Transverse colon (tissue), 4 donors: ENCODE data around the gene PPP1R37. TPM values are rescaled to one million over a fixed set of nuclear protein-coding genes. Genes with fewer than 3 reads are reported as not detected.

Experiments
- DNase-seq: peaks from one replicate; pipeline ENCODE4 v3.0.0-alpha.2; 2019
- H3K27ac ChIP-seq, 4 donors: fragments of 200-600 bp; sonication (generic); 2 replicates each; pipeline ENCODE4 v1.5.1; 2016 to 2018; ENCODE audit warnings: inconsistent platforms in 4 of 4
- H3K27me3 ChIP-seq: fragments of 200-600 bp; sonication (generic); 2 replicates; pipeline ENCODE4 v1.5.1; 2017; ENCODE audit warnings: inconsistent platforms
- H3K36me3 ChIP-seq, 4 donors: fragments of 200-600 bp; sonication (generic); 2 replicates each; pipeline ENCODE4 v1.5.1; 2017 to 2019; ENCODE audit warnings: inconsistent platforms in 4 of 4
- H3K4me1 ChIP-seq, 4 donors: fragments of 200-600 bp; sonication (generic); 2 replicates each; pipeline ENCODE4 v1.5.1; 2017 to 2020; ENCODE audit warnings: inconsistent platforms in 4 of 4
- H3K4me3 ChIP-seq, 4 donors: fragments of 200-600 bp; sonication (generic); 1 replicate in 1 of 4; 2 replicates in 3 of 4; pipeline versions ENCODE4 v1.5.1 to v1.6.1; 2017 to 2019; ENCODE audit warnings: inconsistent platforms in 4 of 4
- H3K9me3 ChIP-seq, 2 donors: fragments of 200-600 bp; sonication (generic); 2 replicates each; pipeline ENCODE4 v1.5.1; 2017 to 2019; ENCODE audit warnings: inconsistent platforms in 2 of 2
- EP300 ChIP-seq: sonication (generic); formaldehyde crosslinking; IDR thresholded peaks from one replicate; pipeline ENCODE4 v1.6.1; 2017; ENCODE audit warnings: antibody characterized with exemption, low read depth
- POLR2A ChIP-seq: fragments of 450-650 bp; IDR thresholded peaks from one replicate; pipeline ENCODE4 v1.6.1; 2016; ENCODE audit warnings: antibody characterized with exemption, mild to moderate bottlenecking, moderate library complexity
- POLR2AphosphoS5 ChIP-seq, 3 donors: sonication (generic); formaldehyde crosslinking; IDR thresholded peaks; one replicate each; pipeline ENCODE4 v1.6.1; 2016; ENCODE audit warnings: antibody characterized with exemption in 3 of 3
- WGBS, 2 donors: methylation state at CpG; one replicate each; pipeline ENCODE4 v1.1.5; 2018; ENCODE audit warnings: low coverage in 1 of 2; 5-methylcytosine and 5-hydroxymethylcytosine counted together
- in situ Hi-C, 4 donors: fragments of 200-750 bp; cut with MboI; loops; one replicate each; pipeline versions ENCODE4 v1.15.0 to v1.15.1; 2017; ENCODE audit warnings: low sequenced_read_pairs in 3 of 4, low pct_ligation_motif_present in 1 of 4, low pct_unique_long_range_greater_than_20kb in 1 of 4
- intact Hi-C: fragments of 100-400 bp; cut with DNase I; formaldehyde crosslinking; loops from one replicate; pipeline ENCODE4 v1.15.1; 2023; ENCODE audit warnings: low total_unique reads
- total RNA-seq, 4 donors: library from RNA; depleted of rRNA; stranded (reverse); fragments of >200 nt; gene quantifications; one replicate each; pipeline ENCODE4 v1.1.0, GENCODE V29; 2016
- TF ChIP-seq, protein P1 (sequence below), 5 experiments: fragments of 200-600 bp in 3 of 5; fragments of 450-650 bp in 2 of 5; sonication (generic) in 3 of 5; IDR thresholded peaks; 1 replicate in 2 of 5; 2 replicates in 3 of 5; pipeline ENCODE4 v1.5.1; 2016 to 2017; ENCODE audit warnings: antibody characterized with exemption in 5 of 5, inconsistent platforms in 3 of 5, mild to moderate bottlenecking in 2 of 5, moderate library complexity in 1 of 5

The PPP1R37 gene
- total RNA-seq, 4 donors from 2014 or later, result 31.1 to 92.5 (median 45.2) TPM

GRCh38 chr19:45076851-45077730, 15.9 kb upstream of the PPP1R37 start:
- in situ Hi-C loops, result no loop called here
- TF ChIP-seq POLR2AphosphoS5 (IDR thresholded peaks at IDR 0.05), result peak in 1 of 3 donors; percentile 9
- TF ChIP-seq POLR2A, result no peak
- peaks cover 0 to under 1% (median 0%) of the 10 kb centered on the region in 4 donors for H3K36me3 ChIP-seq
- H3K27me3 ChIP-seq, result no peaks in the 10 kb centered on the region
- H3K4me1 ChIP-seq, result peaks cover 7 to 51% (median 39%) of the 10 kb centered on the region in 4 donors
- peak; percentile 51 for DNase-seq
- peak overlapping the region; percentile 88 to 92 (median 89) for H3K27ac ChIP-seq
- H3K9me3 ChIP-seq, result no peaks in the 10 kb centered on the region
- 47 to 60% methylated on average over 7 to 15 of the region's 15 CpGs for WGBS, 2 donors
- intact Hi-C loops, result loop anchor here (5.0 kb wide), 1 partner anchor 35 kb away; no protein-coding TSS in a partner anchor
- H3K4me3 ChIP-seq, result peak overlapping the region in 2 of 4 donors; percentile 65 to 68

DNA sequence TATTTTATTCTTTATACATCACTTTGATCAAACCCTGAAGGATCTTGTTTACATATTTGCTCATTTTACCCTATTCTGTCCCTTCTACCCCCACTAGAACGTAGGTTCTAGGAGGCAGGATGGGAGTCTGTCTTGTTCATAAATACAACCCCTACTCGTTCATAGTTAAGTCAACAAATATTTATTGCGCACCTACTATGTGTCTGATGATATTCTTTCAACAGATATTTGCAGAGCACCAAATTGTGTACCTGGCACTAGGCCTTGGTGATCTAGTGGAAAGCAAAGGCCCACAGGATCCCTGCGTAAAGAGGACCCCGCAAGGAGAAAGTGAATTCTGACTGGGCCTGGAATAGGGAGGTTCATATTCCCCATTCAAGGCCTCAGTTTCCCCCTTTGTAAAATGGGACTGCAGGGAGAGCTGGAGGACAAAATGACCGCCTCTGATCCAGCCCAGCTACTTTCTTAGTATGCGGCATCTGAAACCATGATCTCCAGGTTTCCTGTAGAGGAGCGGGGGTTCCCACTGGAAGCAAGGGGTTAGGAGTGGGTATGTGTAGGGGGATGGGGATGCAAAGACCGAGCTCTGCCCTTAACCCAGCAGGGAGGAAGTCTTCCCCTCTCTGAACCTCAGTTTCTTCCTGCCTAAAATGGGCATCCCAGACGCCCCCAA, 14.5 kb upstream of the PPP1R37 start:
- H3K27ac ChIP-seq, result peak overlapping the region; percentile 76 to 88 (median 85)
- peak overlapping the region; percentile 59 to 83 (median 76) for H3K4me3 ChIP-seq
- TF ChIP-seq, protein P1, sequence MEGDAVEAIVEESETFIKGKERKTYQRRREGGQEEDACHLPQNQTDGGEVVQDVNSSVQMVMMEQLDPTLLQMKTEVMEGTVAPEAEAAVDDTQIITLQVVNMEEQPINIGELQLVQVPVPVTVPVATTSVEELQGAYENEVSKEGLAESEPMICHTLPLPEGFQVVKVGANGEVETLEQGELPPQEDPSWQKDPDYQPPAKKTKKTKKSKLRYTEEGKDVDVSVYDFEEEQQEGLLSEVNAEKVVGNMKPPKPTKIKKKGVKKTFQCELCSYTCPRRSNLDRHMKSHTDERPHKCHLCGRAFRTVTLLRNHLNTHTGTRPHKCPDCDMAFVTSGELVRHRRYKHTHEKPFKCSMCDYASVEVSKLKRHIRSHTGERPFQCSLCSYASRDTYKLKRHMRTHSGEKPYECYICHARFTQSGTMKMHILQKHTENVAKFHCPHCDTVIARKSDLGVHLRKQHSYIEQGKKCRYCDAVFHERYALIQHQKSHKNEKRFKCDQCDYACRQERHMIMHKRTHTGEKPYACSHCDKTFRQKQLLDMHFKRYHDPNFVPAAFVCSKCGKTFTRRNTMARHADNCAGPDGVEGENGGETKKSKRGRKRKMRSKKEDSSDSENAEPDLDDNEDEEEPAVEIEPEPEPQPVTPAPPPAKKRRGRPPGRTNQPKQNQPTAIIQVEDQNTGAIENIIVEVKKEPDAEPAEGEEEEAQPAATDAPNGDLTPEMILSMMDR (IDR thresholded peaks at IDR 0.05), result no peak
- TF ChIP-seq EP300, result no peak
- TF ChIP-seq POLR2A, result no peak
- TF ChIP-seq POLR2AphosphoS5 (IDR thresholded peaks at IDR 0.05), result no peak
- intact Hi-C loops (loop anchor here (5.0 kb wide), 1 partner anchor 36 kb away; no protein-coding TSS in a partner anchor), in situ Hi-C loops (no loop called here)
- H3K9me3 ChIP-seq, result no peaks in the 10 kb centered on the region
- H3K27me3 ChIP-seq, result no peaks in the 10 kb centered on the region
- 61 to 68% methylated on average over 3 to 10 of the region's 10 CpGs for WGBS, 2 donors
- H3K4me1 ChIP-seq, result peaks cover 7 to 51% (median 39%) of the 10 kb centered on the region in 4 donors
- peaks cover 0 to 3% (median 0%) of the 10 kb centered on the region in 4 donors for H3K36me3 ChIP-seq
- DNase-seq, result no peak

DNA sequence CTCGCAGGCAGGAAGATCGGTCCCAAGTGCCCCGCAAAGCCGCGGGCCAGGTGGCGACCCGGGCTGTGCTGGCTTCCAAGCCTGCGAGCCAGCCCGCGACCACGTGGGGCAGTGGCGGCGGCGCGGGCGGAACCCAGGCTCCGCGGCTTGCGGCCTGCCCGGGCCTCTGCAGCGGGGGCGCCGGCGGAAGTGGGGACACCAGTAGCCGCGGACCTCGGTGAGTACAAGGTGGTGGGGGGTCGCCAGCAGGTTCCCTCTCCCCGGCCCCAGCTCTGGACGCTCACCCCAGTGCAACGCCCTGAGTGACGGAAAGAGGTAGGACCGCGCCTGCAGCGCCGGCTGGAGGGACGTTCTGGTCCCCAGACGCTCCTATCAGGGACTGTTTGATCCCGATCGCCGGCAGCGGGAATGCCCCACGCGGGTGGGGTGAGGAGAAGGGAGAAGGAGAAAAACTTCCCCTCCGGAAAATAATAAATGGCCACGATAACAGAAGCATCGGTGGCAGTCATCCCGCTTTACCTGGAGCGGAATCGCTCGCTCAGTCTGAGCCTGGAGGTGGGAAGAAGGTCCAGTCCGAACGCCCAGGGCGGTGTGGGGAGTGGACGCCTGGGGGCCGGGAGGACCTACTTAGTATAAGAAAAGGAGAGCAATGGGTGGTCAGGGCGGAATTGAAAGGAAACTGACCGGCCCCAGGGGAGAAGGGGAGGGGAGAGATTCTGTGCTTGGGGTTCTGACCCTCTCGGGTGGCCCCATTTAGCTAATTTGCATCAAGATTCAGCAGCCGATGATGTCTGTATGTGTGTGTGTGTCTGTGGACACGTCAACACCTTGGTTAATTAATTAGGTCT, 13.7 kb upstream of the PPP1R37 start, which contains the start of gene GEMIN7:
Gene GEMIN7 (plus strand): TSS at position 198 of the 848 bp plus-strand sequence. CDS start 10,855 bp downstream, outside the sequence.
- Histone ChIP-seq H3K4me3 (peak within 1 kb of the TSS; percentile 59 to 83 (median 76)), H3K4me1 (peaks cover 7 to 51% (median 39%) of the 10 kb centered on the region in 4 donors), H3K36me3 (peaks cover 0 to 3% (median 0%) of the 10 kb centered on the region in 4 donors), H3K27me3 (no peaks in the 10 kb centered on the region), H3K9me3 (no peaks in the 10 kb centered on the region), H3K27ac (peak within 1 kb of the TSS; percentile 76 to 88 (median 85))
- intact Hi-C loops (loop anchor here (5.0 kb wide), 1 partner anchor 37 kb away; no protein-coding TSS in a partner anchor), in situ Hi-C loops (no loop called here)
- 0% methylated on average over 12 to 35 of the region's 61 CpGs for WGBS, 2 donors
- DNase-seq, result peak; percentile 79
- TF ChIP-seq POLR2AphosphoS5 (IDR thresholded peaks at IDR 0.05), result peak in 2 of 3 donors; percentile 18 to 49
- TF ChIP-seq EP300, result no peak
- TF ChIP-seq, protein P1 (IDR thresholded peaks at IDR 0.05), result peak in 2 of 5 experiments; percentile 9 to 31
- TF ChIP-seq POLR2A, result peak; percentile 53

GRCh38 chr19:45079911-45080370, 13.0 kb upstream of the PPP1R37 start:
- H3K4me3 ChIP-seq, result peak overlapping the region; percentile 59 to 83 (median 76)
- H3K27me3 ChIP-seq, result no peaks in the 10 kb centered on the region
- intact Hi-C loops (loop anchor here (5.0 kb wide), 1 partner anchor 38 kb away; no protein-coding TSS in a partner anchor), in situ Hi-C loops (no loop called here)
- peaks cover 0 to 3% (median 0%) of the 10 kb centered on the region in 4 donors for H3K36me3 ChIP-seq
- peak overlapping the region; percentile 76 to 88 (median 85) for H3K27ac ChIP-seq
- DNase-seq, result peak; percentile 54
- no peaks in the 10 kb centered on the region for H3K9me3 ChIP-seq
- peaks cover 7 to 44% (median 38%) of the 10 kb centered on the region in 4 donors for H3K4me1 ChIP-seq
- 5 to 10% methylated on average over 2 to 6 of the region's 6 CpGs for WGBS, 2 donors
- TF ChIP-seq EP300 (no peak), POLR2A (no peak), POLR2AphosphoS5 (IDR thresholded peaks at IDR 0.05) (no peak)
- TF ChIP-seq, protein P1 (IDR thresholded peaks at IDR 0.05), result no peak
